Measurements from ENCODE around the gene ARHGAP40.
"Not testable (repeated sequence)": the region's sequence is repeated elsewhere in the genome, so short reads cannot be mapped to it uniquely, and the experiment has no call there.

ARHGAP40 gene

DNA sequence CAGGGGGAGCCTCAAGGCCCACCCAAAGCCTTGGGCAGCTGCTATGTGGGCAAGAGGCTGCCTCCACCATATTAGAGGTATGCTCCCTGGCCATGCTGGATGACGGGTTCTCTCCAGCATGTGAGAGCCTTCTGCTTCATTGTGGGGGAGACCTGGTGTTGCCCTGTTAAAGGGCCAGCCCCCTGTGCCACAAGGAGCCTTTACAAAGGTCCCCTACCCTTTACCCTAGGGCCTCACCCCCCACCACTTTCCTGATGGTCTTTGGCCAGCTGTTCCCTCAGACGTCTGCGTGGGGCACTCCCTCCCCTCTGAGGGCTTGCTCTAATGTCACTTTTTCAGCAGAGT, 15.5 kb upstream of the ARHGAP40 start:
- DNase-seq (ENCODE audit: low read depth in 2 of 2, low spot score in 1 of 2): no peak

DNA sequence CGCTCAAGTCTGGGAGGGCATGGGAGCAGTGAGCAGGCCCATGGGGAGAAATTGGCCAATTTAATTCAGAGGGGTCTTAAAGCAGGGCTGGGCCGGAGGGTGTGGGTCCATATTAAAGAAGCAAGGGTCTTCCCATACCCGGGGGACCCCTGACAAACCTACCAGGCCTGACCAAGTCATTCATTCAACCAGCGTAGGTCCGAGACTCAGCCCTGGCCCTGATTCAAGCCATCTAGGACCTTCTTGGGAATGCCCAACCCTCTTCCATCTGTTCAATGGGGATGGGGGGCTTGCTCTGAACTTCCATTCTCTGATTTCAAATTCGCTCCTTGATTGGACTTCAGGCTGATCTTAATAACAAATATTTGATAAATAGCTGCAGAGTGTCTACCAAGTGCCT, 13.3 kb upstream of the ARHGAP40 start:
- no peak for DNase-seq (ENCODE audit: low read depth in 2 of 2, low spot score in 1 of 2)

DNA sequence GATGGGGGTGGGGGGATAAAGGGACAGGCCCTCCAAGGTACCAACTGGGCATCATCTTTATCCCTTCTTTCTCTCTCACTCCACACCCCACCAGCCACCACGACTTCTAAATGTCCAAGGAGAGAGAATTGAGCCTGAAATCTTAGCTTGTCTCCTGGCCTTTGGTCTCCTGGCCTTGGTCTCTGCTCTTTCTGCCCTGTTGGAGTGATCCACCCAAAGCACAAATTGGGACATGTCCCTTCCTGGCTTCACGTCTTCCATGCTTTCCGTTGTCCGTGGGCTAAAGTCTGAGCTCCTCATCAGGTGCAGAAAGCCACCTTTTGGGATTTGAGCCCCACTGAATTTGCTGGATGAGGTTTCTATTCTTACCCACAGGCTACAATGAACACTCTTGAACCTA, 12.3 kb upstream of the ARHGAP40 start:
- no peak for DNase-seq (ENCODE audit: low read depth in 2 of 2, low spot score in 1 of 2)

DNA sequence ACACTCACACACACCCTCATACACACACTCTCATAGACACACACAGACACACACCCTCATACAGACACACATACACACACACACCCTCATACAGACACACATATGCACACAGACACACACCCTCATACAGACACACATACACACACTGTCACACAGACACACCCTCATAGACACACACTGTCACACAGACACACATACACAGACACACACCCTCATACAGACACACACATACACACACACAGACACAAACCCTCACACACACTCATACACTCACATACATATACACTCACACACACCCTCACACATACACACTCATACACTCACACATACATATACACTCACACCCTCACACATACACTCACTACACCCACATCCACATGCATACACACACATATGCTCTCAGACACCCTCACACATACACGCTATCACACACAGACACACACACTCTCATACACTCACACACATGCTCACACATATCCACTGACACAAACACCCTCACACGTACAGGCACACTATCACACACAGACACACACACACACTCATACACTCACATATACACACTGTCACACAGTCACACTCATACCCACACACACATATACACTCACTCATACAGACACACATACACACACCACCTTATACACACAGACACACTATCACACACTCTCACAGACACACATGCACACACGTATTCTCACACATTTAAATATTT, 11.5 kb upstream of the ARHGAP40 start:
- DNase-seq (ENCODE audit: low read depth in 2 of 2, low spot score in 1 of 2): no peak

DNA sequence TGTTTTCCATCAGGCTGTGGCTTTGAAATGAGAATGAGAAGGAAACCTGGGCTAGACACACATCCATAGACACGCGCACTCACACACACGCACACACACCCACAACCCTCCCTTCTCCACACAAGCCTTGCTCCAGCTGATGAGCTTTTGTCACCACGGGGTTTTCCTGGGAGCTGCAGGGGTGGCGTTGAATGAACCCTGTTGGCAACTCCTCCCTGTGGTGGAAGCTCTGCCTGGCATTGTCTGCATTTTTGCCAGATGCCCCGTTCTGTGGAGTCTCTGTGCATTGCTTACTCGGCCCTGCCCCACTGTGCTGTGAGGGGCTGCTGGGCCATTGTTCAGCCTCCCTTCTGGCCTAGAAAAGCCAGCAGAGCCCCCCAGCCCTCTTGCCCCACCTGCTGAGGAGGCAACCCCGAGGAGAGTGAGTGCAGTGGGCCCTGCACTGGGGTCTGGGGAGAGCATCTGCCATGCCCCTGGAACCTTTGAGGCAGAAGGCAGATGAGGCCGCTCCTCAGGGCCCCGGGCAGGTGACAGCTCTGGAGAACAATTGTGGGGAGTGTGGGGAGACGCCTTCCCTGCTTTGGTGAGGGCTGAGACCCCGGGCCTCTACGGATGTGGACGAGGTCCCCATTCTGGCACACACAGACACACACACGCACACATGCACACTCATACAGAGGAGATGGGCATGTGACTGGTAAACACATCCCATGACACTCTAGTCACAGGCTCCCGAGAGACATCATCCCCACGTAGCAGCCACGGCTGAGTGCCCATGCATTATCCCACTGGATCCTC, 10.7 kb upstream of the ARHGAP40 start:
- no peak for DNase-seq (ENCODE audit: low read depth in 2 of 2, low spot score in 1 of 2)

DNA sequence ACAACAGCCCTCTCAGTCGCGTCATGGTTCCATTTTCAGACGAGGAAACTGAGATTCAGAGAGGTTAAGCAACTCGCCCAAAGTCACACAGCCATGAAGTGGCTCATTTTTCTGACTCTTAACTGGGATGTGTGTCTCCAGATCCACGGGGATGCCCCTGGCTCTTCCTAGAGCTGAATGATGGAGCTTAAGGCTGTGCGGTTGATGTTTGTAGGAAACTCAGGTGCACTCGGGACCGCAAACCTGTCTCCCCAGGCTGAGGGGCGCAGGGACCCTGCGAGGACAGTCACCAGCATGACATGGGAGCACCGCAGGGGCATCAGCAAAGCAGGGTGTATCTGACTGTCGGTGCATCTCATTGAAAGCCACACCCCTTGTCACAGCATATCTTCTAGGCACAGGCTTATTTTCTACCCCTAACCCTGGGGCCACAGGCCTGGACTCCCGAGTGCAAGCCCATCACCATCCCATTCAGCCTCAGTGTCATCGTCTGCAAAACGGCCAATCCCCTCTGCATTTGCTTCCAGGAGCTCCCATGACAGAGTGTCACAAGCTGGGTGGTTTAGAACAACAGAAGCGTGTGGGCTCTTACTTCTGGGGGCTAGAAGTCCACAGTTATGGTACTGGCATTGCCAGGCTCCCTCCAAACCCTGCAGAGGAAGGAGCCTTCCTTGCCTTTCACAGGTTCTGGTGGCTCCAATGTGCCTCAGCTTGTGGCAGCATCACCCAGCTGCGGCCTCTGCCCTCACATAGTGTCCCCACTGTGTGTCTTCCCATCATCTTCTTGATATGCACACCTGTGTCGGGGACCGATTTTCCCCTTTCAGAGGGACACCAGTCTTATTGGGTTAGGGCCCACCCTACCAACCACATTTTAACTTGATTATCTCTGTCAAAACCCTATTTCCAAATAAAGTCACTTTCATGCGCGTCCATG, 9.9 kb upstream of the ARHGAP40 start:
- DNase-seq (ENCODE audit: low read depth in 2 of 2, low spot score in 1 of 2): no peak

DNA sequence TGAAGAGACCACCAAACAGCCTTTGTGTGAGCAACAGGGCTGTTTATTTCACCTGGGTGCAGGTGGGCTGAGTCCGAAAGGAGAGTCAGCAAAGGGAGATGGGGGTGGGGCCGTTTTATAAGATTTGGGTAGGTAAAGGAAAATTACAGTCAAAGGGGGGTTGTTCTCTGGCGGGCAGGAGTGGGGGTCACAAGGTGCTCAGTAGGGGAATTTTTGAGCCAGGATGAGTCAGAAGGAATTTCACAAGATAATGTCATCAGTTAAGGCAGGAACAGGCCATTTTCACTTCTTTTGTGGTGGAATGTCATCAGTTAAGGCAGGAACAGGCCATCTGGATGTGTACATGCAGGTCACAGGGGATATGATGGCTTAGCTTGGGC, 9.2 kb upstream of the ARHGAP40 start:
- DNase-seq (ENCODE audit: low read depth in 2 of 2, low spot score in 1 of 2): not testable (repeated sequence)

DNA sequence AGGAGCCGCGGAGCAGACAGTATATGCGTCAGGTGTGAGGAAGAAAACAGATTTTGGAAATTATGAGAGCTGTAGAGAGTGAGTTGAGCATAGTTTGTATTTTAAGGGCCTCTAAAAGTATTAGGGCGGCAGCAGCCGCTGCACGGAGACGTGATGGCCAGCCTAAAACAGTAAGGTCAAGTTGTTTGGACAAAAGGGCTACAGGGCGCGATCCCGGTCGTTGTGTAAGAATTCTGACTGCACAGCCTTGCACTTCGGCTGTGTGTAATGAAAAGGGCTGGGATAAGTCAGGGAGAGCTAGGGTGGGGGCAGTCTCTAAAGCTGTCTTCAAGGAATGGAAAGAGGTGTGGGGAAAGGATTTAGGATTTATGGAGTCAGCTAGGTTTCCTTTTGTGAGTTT, 7.3 kb upstream of the ARHGAP40 start:
- not testable (repeated sequence) for DNase-seq (ENCODE audit: low read depth in 2 of 2, low spot score in 1 of 2)

DNA sequence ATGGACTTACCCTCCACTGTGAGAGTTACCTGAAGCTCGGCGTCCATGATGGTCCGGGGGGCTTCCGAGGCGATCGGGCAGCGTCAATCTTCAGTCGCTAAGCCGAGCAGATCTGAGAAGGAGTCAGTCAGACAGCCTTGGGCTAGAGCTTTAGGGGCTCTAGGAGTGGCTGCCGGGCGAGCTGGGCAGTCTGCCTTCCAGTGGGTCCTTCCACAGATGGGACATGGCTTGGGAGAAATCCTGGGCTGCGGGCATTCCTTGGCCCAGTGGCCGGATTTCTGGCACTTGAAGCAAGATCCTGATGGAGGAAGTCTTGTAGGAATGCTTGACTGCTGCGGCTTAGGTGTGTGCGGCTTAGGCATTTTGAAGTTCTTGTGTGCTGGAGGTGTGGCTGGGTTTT, 5.7 kb upstream of the ARHGAP40 start:
- DNase-seq (ENCODE audit: low read depth in 2 of 2, low spot score in 1 of 2): not testable (repeated sequence)

DNA sequence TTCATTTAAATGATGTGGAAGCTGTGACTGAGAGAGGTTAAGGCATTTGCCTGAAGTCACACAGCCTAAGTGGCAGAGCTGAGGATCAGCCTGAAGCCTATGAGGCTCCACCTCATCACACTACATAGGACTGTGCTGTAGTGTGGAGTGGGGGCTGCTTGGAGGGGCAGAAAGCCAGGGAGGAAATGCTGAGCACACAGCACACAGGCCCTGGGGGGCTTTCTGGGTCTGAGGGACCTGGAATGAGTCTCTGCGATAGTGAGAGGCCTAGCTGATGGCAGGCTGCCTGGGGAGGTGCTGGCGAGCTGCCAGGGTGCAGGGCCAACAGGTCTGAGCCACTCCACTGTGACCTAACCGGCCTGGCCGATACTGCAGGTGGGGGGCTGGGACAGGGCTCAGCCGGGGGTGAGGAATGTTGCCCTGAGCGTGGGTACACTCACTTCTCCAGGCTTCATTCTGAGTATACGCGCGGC, 2.2 kb upstream of the ARHGAP40 start:
- DNase-seq (ENCODE audit: low read depth in 2 of 2, low spot score in 1 of 2): no peak

DNA sequence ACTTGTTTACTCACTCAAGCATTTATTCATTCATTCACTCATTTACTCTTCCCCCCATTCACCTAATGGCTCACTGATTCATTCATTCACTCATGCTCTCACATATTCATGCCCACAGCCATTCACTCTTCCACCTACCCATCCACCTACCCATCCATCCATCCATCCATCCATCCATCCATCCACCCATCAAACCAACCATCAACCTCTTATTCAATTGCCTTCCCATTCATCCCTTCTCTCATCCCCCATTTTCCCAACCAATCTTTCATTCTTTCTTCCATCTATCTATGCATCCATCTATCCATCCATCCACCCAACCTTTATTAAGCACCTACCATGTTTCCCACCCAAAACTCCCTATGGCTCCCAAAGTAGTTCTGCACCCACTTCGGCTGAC, 1.6 kb upstream of the ARHGAP40 start:
- no peak for DNase-seq (ENCODE audit: low read depth in 2 of 2, low spot score in 1 of 2)

DNA sequence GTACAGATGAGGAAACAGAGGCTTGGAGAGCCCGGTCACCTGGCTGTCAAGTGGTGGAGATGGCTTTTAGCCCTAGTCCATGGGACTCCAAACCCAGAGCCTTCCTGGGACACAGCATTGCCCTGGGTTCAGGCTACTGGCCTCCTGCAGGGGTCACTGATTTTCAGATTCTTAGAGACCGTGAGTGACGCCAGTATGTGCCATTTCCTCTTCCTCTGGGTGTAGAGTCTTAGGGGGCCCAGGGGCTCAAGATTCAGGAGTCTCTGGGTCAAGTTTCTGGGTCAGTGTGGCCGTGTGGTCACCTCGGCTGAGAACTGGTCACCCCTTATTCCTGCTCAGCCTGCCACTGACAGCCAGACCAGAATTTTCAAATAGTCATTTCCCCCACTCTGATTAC, 574 bp downstream of the ARHGAP40 start:
- DNase-seq (ENCODE audit: low read depth in 2 of 2, low spot score in 1 of 2): no peak

DNA sequence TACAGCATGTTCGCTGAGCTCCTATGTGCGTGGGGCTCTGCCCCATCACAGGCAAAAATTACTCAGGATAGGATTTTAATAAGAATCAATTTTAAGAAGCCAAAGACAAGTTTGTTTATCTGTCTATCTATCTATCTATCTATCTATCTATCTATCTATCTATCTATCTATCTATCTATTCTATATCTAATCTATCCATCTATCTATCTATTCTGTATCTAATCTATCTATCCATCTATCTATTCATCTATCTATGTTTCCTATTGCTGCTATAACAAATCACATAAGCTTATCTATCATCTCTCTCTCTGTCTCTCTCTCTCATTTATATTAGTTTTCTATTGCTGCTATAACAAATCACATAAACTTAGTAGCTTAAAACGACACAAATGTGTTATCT, 1.7 kb downstream of the ARHGAP40 start:
- DNase-seq (ENCODE audit: low read depth in 2 of 2, low spot score in 1 of 2): no peak

DNA sequence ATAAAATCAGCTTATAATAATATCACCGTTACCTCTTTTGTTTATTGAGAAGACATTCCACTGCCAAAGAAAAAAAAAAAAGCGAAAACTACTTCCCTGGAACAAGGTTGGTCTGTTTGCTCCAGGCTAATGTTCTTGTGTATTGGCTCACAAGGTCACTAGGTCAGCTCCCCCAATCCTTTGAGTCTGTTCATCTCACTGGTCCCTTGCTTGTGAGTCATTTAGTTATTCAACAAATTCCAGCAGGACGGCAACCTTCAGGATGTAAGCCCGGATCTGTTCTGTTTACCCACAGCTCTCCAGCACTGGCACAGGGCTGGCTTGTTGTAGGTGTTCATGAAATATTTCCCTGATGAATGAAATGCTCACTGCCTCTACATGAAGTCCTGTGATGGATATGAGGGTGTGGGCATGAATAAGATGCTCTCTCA, 3.3 kb downstream of the ARHGAP40 start:
- DNase-seq (ENCODE audit: low read depth in 2 of 2, low spot score in 1 of 2): no peak

DNA sequence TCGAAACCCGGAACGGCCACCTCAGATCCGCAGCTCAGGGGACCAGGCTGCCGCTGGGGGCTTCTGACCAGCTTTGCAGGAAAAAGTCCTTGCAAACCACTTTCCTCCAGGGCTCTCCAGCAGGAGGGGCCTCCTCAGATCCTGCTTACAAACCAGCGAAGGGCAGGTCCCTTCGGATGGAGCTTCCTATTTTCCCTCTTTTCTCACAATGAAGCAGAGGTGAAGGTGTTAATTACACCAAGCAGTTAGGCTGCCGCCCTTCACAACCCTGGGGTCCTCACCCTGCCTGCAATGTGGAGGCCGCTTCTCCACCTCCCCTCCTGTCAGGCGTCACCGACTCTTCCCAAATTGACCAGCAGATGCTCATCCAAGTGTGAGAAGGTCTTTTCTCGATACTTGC, 5.7 kb downstream of the ARHGAP40 start:
- DNase-seq (ENCODE audit: low read depth in 2 of 2, low spot score in 1 of 2): no peak

DNA sequence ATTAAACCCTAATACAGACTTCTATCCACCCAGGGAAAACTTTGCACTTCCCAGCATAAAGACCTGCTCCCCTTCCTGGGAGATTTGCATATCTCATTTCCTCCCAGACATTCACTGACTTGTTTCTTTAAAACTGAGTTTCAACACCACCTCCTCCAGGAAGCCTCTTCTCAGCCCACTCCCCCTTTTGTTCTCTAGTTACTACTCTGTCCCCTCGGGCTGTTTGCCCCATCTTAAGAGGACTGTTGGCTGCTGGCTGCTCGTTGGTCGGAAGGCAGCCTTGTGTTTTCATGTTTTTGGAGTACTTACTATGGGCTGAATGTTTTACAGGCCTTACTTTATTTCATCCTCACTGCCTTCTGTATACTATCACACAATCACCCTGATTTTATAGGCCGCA, 6.6 kb downstream of the ARHGAP40 start:
- DNase-seq (ENCODE audit: low read depth in 2 of 2, low spot score in 1 of 2): no peak

DNA sequence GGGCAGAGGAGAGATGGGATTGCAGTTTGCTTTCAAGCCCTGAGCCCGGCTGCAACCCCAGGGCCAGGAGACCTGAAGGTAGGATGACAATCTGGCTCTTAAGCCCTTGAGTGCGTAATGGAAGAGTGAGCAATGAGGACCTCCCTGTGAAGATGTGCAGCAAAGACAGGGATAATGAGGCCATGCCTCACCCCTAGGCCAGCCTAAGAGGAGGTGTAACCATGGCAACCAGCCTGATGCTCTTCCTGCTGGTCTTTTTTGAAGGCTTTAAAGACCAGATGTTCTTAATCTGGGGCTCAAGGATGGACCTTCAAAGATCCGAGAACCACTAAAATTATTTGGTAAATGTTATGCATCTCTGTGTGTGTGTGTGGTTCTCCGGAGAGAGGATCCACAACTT, 8.2 kb downstream of the ARHGAP40 start:
- DNase-seq (ENCODE audit: low read depth in 2 of 2, low spot score in 1 of 2): no peak

DNA sequence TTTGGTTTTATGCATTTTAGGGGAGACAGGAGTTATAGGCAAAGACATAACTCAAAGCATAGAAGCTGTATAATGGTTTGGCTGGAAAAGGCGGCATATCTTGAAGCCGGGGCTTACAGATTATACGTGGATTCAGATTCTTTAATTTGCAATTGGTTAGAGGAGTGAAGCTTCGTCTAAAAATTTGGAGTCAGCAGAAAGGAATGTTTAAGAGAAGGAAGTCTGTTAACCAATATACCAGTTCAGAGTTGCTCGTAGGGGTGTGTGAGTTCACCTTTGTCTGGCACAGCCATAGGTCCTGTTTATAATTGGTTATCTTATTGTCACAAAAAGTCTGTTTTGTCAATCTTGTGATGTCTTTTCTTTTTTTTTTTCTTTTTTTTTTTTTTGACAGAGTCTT, 8.9 kb downstream of the ARHGAP40 start:
- no peak for DNase-seq (ENCODE audit: low read depth in 2 of 2, low spot score in 1 of 2)

DNA sequence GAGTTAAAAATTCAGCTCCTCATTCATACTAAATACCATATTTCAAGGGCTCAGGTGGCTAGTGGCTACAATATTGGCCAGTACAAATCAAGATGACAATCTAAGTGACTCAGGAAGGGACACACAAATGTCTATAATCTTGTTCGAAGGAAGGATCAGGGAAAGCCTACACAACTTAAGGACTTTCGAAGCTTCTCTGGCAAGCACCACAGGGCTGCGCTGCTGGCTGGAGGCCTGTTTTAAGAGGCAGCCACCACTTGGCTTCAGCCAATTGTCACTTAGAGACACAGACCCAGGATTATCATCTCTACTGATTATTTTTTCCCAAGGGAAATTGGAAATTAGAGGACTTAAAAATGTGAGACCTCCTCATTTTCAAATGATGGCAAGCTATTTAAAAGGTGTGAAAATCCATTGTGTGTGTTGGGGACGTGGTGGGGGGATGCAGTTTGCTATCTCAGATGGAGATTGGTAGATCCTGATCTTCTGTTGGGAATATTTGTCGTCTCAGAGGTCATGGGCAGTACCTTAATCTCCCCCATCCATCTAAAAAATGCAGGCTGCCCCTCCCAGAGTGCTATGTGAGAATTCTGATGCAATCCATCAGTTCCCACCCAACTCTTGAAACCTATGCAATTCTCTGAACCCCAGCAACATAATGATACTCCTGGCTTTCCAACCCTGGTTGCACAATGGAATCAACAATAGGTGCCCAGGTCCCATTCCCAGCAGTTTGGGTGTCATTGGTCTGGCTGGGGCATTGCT, 11.3 kb downstream of the ARHGAP40 start:
- DNase-seq (ENCODE audit: low read depth in 2 of 2, low spot score in 1 of 2): no peak

DNA sequence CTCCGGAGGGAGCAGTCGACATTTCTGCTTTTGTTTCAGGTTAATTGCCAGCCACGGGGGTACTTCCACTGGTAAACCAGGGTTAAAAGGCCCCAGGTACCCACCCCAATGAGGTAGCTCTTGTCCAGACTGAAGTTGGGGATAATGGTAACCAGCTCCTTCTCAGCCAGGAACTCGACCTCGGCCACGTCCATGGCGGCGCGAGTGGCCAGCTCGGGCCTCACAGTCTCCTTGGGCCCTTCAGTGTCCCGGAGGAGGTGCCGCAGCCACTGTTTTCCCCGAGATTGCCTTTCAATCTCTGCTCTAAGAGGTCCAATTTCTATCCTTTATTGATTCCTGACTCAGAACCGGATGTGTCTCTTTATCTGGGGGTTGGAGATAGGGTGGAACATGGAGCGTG, 13.7 kb downstream of the ARHGAP40 start:
- DNase-seq (ENCODE audit: low read depth in 2 of 2, low spot score in 1 of 2): no peak

DNA sequence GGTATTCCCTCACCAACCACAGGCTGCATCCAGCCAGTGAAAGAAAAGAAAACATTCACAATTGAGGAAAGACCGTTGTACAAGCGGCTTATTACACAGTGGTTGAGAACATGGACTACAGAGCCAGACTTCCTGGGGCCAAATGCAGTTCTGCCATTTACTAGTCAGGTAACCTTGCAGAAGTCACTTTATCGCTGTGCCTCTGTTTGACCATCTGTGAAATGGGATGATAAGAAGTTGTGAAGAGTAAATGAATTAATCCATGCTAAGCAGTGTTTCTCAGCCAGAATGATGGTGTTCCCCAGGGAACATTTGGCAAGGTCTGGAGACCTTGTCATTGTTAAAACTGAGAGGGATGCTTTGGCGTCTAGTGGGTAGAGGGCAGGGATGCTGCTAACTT, 14.8 kb downstream of the ARHGAP40 start:
- no peak for DNase-seq (ENCODE audit: low read depth in 2 of 2, low spot score in 1 of 2)
